NCI-H1092 (cell line): ENCODE results near the gene ABCC3.
A peak's percentile ranks its signal among the peaks of the same experiment; 100 is the strongest.

Experiments
- DNase-seq: peaks from one replicate; lab custom pipeline; 2025; lab: John Stamatoyannopoulos, UW

ABCC3 gene

GRCh38 chr17:50634224-50634914 lies at the start of gene ABCC3:
Gene ABCC3, plus strand, starts transcription at chr17:50634881. Its CDS starts 56 bp downstream, at chr17:50634937.
- DNase-seq, result no peak

GRCh38 chr17:50585346-50585745 lies 49.3 kb upstream of the ABCC3 start:
- no peak for DNase-seq

- no peak for DNase-seq
Observed at GRCh38 chr17:50585891-50586290, 48.8 kb upstream of the ABCC3 start.

- DNase-seq, result no peak
Observed at GRCh38 chr17:50586421-50587247, 48.0 kb upstream of the ABCC3 start.

GRCh38 chr17:50587571-50587970 lies 47.1 kb upstream of the ABCC3 start:
- no peak for DNase-seq

GRCh38 chr17:50588391-50589049 lies 46.2 kb upstream of the ABCC3 start:
- no peak for DNase-seq

- peak; percentile 1 for DNase-seq
Observed at GRCh38 chr17:50589095-50589705, 45.5 kb upstream of the ABCC3 start.

GRCh38 chr17:50590946-50591737 lies 43.5 kb upstream of the ABCC3 start:
- DNase-seq, result no peak

GRCh38 chr17:50593321-50593720 lies 41.4 kb upstream of the ABCC3 start:
- peak; percentile 80 for DNase-seq

GRCh38 chr17:50594128-50594823 lies 40.4 kb upstream of the ABCC3 start:
- DNase-seq, result no peak

- DNase-seq, result no peak
Observed at GRCh38 chr17:50594892-50595291, 39.8 kb upstream of the ABCC3 start.

- DNase-seq, result no peak
Observed at GRCh38 chr17:50596191-50597037, 38.3 kb upstream of the ABCC3 start.

GRCh38 chr17:50598487-50598886 lies 36.2 kb upstream of the ABCC3 start:
- no peak for DNase-seq

- DNase-seq, result no peak
Observed at GRCh38 chr17:50599606-50600005, 35.1 kb upstream of the ABCC3 start.

GRCh38 chr17:50601823-50602375 lies 32.8 kb upstream of the ABCC3 start:
- no peak for DNase-seq

- DNase-seq, result no peak
Observed at GRCh38 chr17:50602836-50603235, 31.8 kb upstream of the ABCC3 start.

GRCh38 chr17:50603340-50603739 lies 31.3 kb upstream of the ABCC3 start:
- DNase-seq, result no peak

- peak; percentile 93 for DNase-seq
Observed at GRCh38 chr17:50604513-50604912, 30.2 kb upstream of the ABCC3 start.

- DNase-seq, result no peak
Observed at GRCh38 chr17:50605429-50605828, 29.3 kb upstream of the ABCC3 start.
